Measurements from ENCODE around the gene MXD4.
"Not testable (repeated sequence)": the region's sequence is repeated elsewhere in the genome, so short reads cannot be mapped to it uniquely, and the experiment has no call there.

MXD4 gene

GRCh38 chr4:2217726-2218125 lies 44.2 kb downstream of the MXD4 start:
- DNase-seq: no peak

GRCh38 chr4:2212831-2213230 lies 49.1 kb downstream of the MXD4 start:
- no peak for DNase-seq

GRCh38 chr4:2202789-2203188 lies 59.1 kb downstream of the MXD4 start:
- not testable (repeated sequence) for DNase-seq

Measured in activated CD8-positive, alpha-beta memory T cell treated with anti-CD3 and anti-CD28 coated beads for 24 hours (primary cell).